Activated naive CD4-positive, alpha-beta T cell treated with anti-CD3 and anti-CD28 coated beads for 36 hours (primary cell): ENCODE measurements around the gene XRCC6. TPM values are rescaled to one million over a fixed set of nuclear protein-coding genes. Genes with fewer than 3 reads are reported as not detected.
"Not testable (repeated sequence)": the region's sequence is repeated elsewhere in the genome, so short reads cannot be mapped to it uniquely, and the experiment has no call there.

Experiments
- CTCF ChIA-PET: fragments of 350-600 bp; sonication (Branson Sonifier 250); formaldehyde crosslinking; loops from one replicate; lab custom pipeline; 2021; ENCODE audit warnings: antibody characterized with exemption; lab: Charles Lee
- DNase-seq: peaks from one replicate; pipeline ENCODE4 v3.0.0-alpha.2; 2020
- H3K27ac Mint-ChIP-seq: one replicate; pipeline ENCODE4 v1.8.0; 2021; ENCODE audit warnings: mild to moderate bottlenecking, mixed read lengths
- H3K27me3 Mint-ChIP-seq: one replicate; pipeline ENCODE4 v1.8.0; 2021; ENCODE audit warnings: low read depth, mixed read lengths
- H3K36me3 Mint-ChIP-seq: one replicate; pipeline ENCODE4 v1.8.0; 2021; ENCODE audit warnings: low read depth, mixed read lengths
- H3K4me1 Mint-ChIP-seq: one replicate; pipeline ENCODE4 v1.8.0; 2021; ENCODE audit warnings: low read depth, mixed read lengths
- H3K4me3 Mint-ChIP-seq: one replicate; pipeline ENCODE4 v1.8.0; 2021; ENCODE audit warnings: mild to moderate bottlenecking, moderate library complexity, mixed read lengths
- H3K9me3 Mint-ChIP-seq: one replicate; pipeline ENCODE4 v1.8.0; 2021; ENCODE audit warnings: mixed read lengths
- intact Hi-C: fragments of 100-400 bp; cut with micrococcal nuclease; formaldehyde crosslinking; loops from one replicate; pipeline ENCODE4 v1.15.1; 2023
- total RNA-seq, 2 experiments: library from RNA; stranded (reverse); gene quantifications; one replicate each; pipeline ENCODE4 v1.2.3, GENCODE V29; 2021

The XRCC6 gene
- total RNA-seq, 2 experiments from 2014 or later, result 424 to 436 TPM

- Mint-ChIP-seq H3K4me3 (no peak overlapping the region), H3K9me3 (no peaks in the 10 kb centered on the region), H3K36me3 (peaks cover 33% of the 10 kb centered on the region), H3K27ac (peak overlapping the region; percentile 57), H3K27me3 (no peaks in the 10 kb centered on the region), H3K4me1 (no peaks in the 10 kb centered on the region)
- CTCF ChIA-PET, result no interaction called here
- intact Hi-C loops, result no loop called here
- DNase-seq, result no peak
Observed at GRCh38 chr22:41659941-41660340, 38.8 kb downstream of the XRCC6 start.

- H3K27ac Mint-ChIP-seq, result peak overlapping the region; percentile 57
- CTCF ChIA-PET, result interaction anchor here (0.9 kb wide), 1 partner anchor 37 kb away, joined by 5 read pairs; no protein-coding TSS in a partner anchor
- no peak for DNase-seq
- intact Hi-C loops, result no loop called here
- peaks cover 36% of the 10 kb centered on the region for H3K36me3 Mint-ChIP-seq
- no peaks in the 10 kb centered on the region for H3K27me3 Mint-ChIP-seq
- peaks cover under 1% of the 10 kb centered on the region for H3K4me1 Mint-ChIP-seq
- H3K4me3 Mint-ChIP-seq, result no peak overlapping the region
- no peaks in the 10 kb centered on the region for H3K9me3 Mint-ChIP-seq
Observed at GRCh38 chr22:41660416-41660815, 39.3 kb downstream of the XRCC6 start.

- Mint-ChIP-seq H3K36me3 (peaks cover 34% of the 10 kb centered on the region), H3K27me3 (no peaks in the 10 kb centered on the region), H3K9me3 (no peaks in the 10 kb centered on the region), H3K4me3 (no peak overlapping the region), H3K4me1 (peaks cover 1% of the 10 kb centered on the region), H3K27ac (no peak overlapping the region)
- CTCF ChIA-PET, result interaction anchor here (0.6 to 0.9 kb wide), 2 partner anchors 36 to 377 kb away, joined by 5 to 7 read pairs; no protein-coding TSS in a partner anchor
- no peak for DNase-seq
- intact Hi-C loops, result no loop called here
Observed at GRCh38 chr22:41661088-41661487, 40.0 kb downstream of the XRCC6 start.

- CTCF ChIA-PET, result interaction anchor here (0.6 kb wide), 1 partner anchor 377 kb away, joined by 7 read pairs; no protein-coding TSS in a partner anchor
- Mint-ChIP-seq H3K4me3 (no peak overlapping the region), H3K27me3 (no peaks in the 10 kb centered on the region), H3K27ac (peak overlapping the region; percentile 33), H3K9me3 (no peaks in the 10 kb centered on the region), H3K4me1 (peaks cover 4% of the 10 kb centered on the region), H3K36me3 (peaks cover 31% of the 10 kb centered on the region)
- intact Hi-C loops, result no loop called here
- no peak for DNase-seq
Observed at GRCh38 chr22:41661713-41662112, 40.6 kb downstream of the XRCC6 start.

- intact Hi-C loops, result not testable (repeated sequence)
- peak overlapping the region; percentile 61 for H3K27ac Mint-ChIP-seq
- CTCF ChIA-PET, result interaction anchor here (1.1 kb wide), 1 partner anchor 260 kb away, joined by 4 read pairs; no protein-coding TSS in a partner anchor
Observed at GRCh38 chr22:41663594-41663993, 42.5 kb downstream of the XRCC6 start.

GRCh38 chr22:41664490-41664889 is 43.4 kb downstream of the XRCC6 start:
- no peak for DNase-seq
- intact Hi-C loops, result no loop called here
- CTCF ChIA-PET, result interaction anchor here (0.7 to 1.3 kb wide), 3 partner anchors 10 to 261 kb away, joined by 3 to 4 read pairs (median 4); no protein-coding TSS in a partner anchor
- no peaks in the 10 kb centered on the region for H3K27me3 Mint-ChIP-seq
- H3K9me3 Mint-ChIP-seq, result no peaks in the 10 kb centered on the region
- H3K27ac Mint-ChIP-seq, result peak overlapping the region; percentile 61
- H3K4me1 Mint-ChIP-seq, result peaks cover 15% of the 10 kb centered on the region
- peaks cover 22% of the 10 kb centered on the region for H3K36me3 Mint-ChIP-seq
- H3K4me3 Mint-ChIP-seq, result no peak overlapping the region

More at GRCh38 chr22:41663594-41663993, 42.5 kb downstream of the XRCC6 start:
- H3K27me3 Mint-ChIP-seq, H3K4me3 Mint-ChIP-seq, H3K9me3 Mint-ChIP-seq, DNase-seq: not testable (repeated sequence)
- Mint-ChIP-seq H3K36me3 (peaks cover 20% of the 10 kb centered on the region), H3K4me1 (peaks cover 11% of the 10 kb centered on the region)

GRCh38 chr22:41664951-41665350 is 43.9 kb downstream of the XRCC6 start:
- intact Hi-C loops, result no loop called here

GRCh38 chr22:41668971-41669911 is 48.1 kb downstream of the XRCC6 start:
- Mint-ChIP-seq H3K4me1 (peaks cover 19% of the 10 kb centered on the region), H3K27ac (peak overlapping the region; percentile 26), H3K9me3 (no peaks in the 10 kb centered on the region), H3K4me3 (no peak overlapping the region), H3K27me3 (no peaks in the 10 kb centered on the region), H3K36me3 (peaks cover 20% of the 10 kb centered on the region)
- DNase-seq, result no peak
- intact Hi-C loops, result no loop called here
- CTCF ChIA-PET, result no interaction called here

More at GRCh38 chr22:41664951-41665350, 43.9 kb downstream of the XRCC6 start:
- Mint-ChIP-seq H3K4me1 (peaks cover 17% of the 10 kb centered on the region), H3K9me3 (no peaks in the 10 kb centered on the region), H3K36me3 (peaks cover 22% of the 10 kb centered on the region), H3K27me3 (no peaks in the 10 kb centered on the region), H3K27ac (peak overlapping the region; percentile 61), H3K4me3 (no peak overlapping the region)
- no peak for DNase-seq
- CTCF ChIA-PET, result interaction anchor here (0.5 to 1.3 kb wide), 3 partner anchors 10 to 158 kb away, joined by 3 to 4 read pairs (median 3); no protein-coding TSS in a partner anchor

- not testable (repeated sequence) for H3K4me3 Mint-ChIP-seq
Observed at GRCh38 chr22:41672096-41672495, 51.0 kb downstream of the XRCC6 start.

GRCh38 chr22:41672780-41673509 is 51.9 kb downstream of the XRCC6 start:
- no peak for DNase-seq
- CTCF ChIA-PET, result interaction anchor here (4.5 kb wide), 1 partner anchor 25 kb away, joined by 12 read pairs; no protein-coding TSS in a partner anchor
- H3K27me3 Mint-ChIP-seq, result no peaks in the 10 kb centered on the region
- no peaks in the 10 kb centered on the region for H3K9me3 Mint-ChIP-seq
- H3K4me1 Mint-ChIP-seq, result peaks cover 9% of the 10 kb centered on the region
- H3K4me3 Mint-ChIP-seq, result no peak overlapping the region
- peaks cover 29% of the 10 kb centered on the region for H3K36me3 Mint-ChIP-seq
- H3K27ac Mint-ChIP-seq, result no peak overlapping the region
- intact Hi-C loops, result no loop called here

More at GRCh38 chr22:41672096-41672495, 51.0 kb downstream of the XRCC6 start:
- CTCF ChIA-PET, result interaction anchor here (0.6 to 4.5 kb wide), 2 partner anchors 25 to 87 kb away, joined by 3 to 12 read pairs; no protein-coding TSS in a partner anchor
- H3K27me3 Mint-ChIP-seq, intact Hi-C loops, DNase-seq, H3K27ac Mint-ChIP-seq, H3K9me3 Mint-ChIP-seq: not testable (repeated sequence)
- peaks cover 12% of the 10 kb centered on the region for H3K4me1 Mint-ChIP-seq
- peaks cover 26% of the 10 kb centered on the region for H3K36me3 Mint-ChIP-seq

GRCh38 chr22:41674846-41675340 is 53.8 kb downstream of the XRCC6 start:
- DNase-seq, result no peak
- Mint-ChIP-seq H3K4me1 (peaks cover 8% of the 10 kb centered on the region), H3K9me3 (no peaks in the 10 kb centered on the region), H3K27me3 (no peaks in the 10 kb centered on the region), H3K4me3 (no peak overlapping the region), H3K27ac (peak overlapping the region; percentile 27), H3K36me3 (peaks cover 32% of the 10 kb centered on the region)
- intact Hi-C loops, result no loop called here
- CTCF ChIA-PET, result interaction anchor here (0.6 to 4.5 kb wide), 4 partner anchors 8 to 23 kb away, joined by 4 to 12 read pairs (median 6); no protein-coding TSS in a partner anchor
